Ishikawa (cell line): ENCODE measurements around the gene AFG3L2.

Experiments
- CEBPB ChIP-seq: IDR thresholded peaks from 2 replicates; pipeline ENCODE4 v1.6.1; 2012
- CREB1 ChIP-seq: IDR thresholded peaks from 2 replicates; pipeline ENCODE4 v1.6.1; 2012; ENCODE audit warnings: low read depth
- EGR1 ChIP-seq: IDR thresholded peaks from 2 replicates; pipeline ENCODE4 v1.6.1; 2012
- EP300 ChIP-seq: IDR thresholded peaks from 2 replicates; pipeline ENCODE4 v1.6.1; 2012; ENCODE audit warnings: borderline replicate concordance
- FOXM1 ChIP-seq: IDR thresholded peaks from 2 replicates; pipeline ENCODE4 v1.6.1; 2012; ENCODE audit warnings: low read depth, borderline replicate concordance
- MAX ChIP-seq: IDR thresholded peaks from 2 replicates; pipeline ENCODE4 v1.6.1; 2012
- NFIC ChIP-seq: IDR thresholded peaks from 2 replicates; pipeline ENCODE4 v1.6.1; 2012
- RAD21 ChIP-seq: IDR thresholded peaks from 2 replicates; pipeline ENCODE4 v1.6.1; 2012; ENCODE audit warnings: low read depth
- REST ChIP-seq: IDR thresholded peaks from 2 replicates; pipeline ENCODE4 v1.6.1; 2012; ENCODE audit warnings: low read depth, mild to moderate bottlenecking
- TAF1 ChIP-seq: IDR thresholded peaks from 2 replicates; pipeline ENCODE4 v1.6.1; 2012; ENCODE audit warnings: low read depth, mild to moderate bottlenecking
- TCF12 ChIP-seq: IDR thresholded peaks from 2 replicates; pipeline ENCODE4 v1.6.1; 2012; ENCODE audit warnings: low read depth
- TEAD4 ChIP-seq: IDR thresholded peaks from 2 replicates; pipeline ENCODE4 v1.6.1; 2012
- USF1 ChIP-seq: IDR thresholded peaks from 2 replicates; pipeline ENCODE4 v1.6.1; 2012
- YY1 ChIP-seq: IDR thresholded peaks from 2 replicates; pipeline ENCODE4 v1.6.1; 2012; ENCODE audit warnings: low read depth
- ZBTB7A ChIP-seq: IDR thresholded peaks from 2 replicates; pipeline ENCODE4 v1.6.1; 2012; ENCODE audit warnings: low read depth

Gene AFG3L2

GRCh38 chr18:12313530-12314245 lies 63.3 kb downstream of the AFG3L2 start:
- TF ChIP-seq USF1 = no peak
- TF ChIP-seq EP300 = no peak
- no peak for TF ChIP-seq REST

GRCh38 chr18:12312976-12313375 lies 64.1 kb downstream of the AFG3L2 start:
- TF ChIP-seq TAF1 (no peak), NFIC (no peak)

GRCh38 chr18:12310762-12311161 lies 66.3 kb downstream of the AFG3L2 start:
- TF ChIP-seq FOXM1 (no peak), REST (peak; percentile 74)

GRCh38 chr18:12309683-12310198 lies 67.3 kb downstream of the AFG3L2 start:
- no peak for TF ChIP-seq FOXM1
- TF ChIP-seq TCF12 = no peak
- no peak for TF ChIP-seq NFIC
- no peak for TF ChIP-seq ZBTB7A
- no peak for TF ChIP-seq YY1
- TF ChIP-seq USF1 = no peak
- TF ChIP-seq TAF1 = no peak
- TF ChIP-seq EP300 = no peak
- no peak for TF ChIP-seq CEBPB
- no peak for TF ChIP-seq CREB1
- TF ChIP-seq MAX = no peak
- TF ChIP-seq REST = no peak

GRCh38 chr18:12308386-12309100 lies 68.5 kb downstream of the AFG3L2 start:
- TF ChIP-seq YY1 = no peak
- TF ChIP-seq REST = no peak
- TF ChIP-seq EGR1 = no peak
- TF ChIP-seq TAF1 = peak; percentile 10; the same call in 1 of the 2 replicates
- no peak for TF ChIP-seq EP300
- peak; percentile 77 for TF ChIP-seq TEAD4
- no peak for TF ChIP-seq NFIC
- TF ChIP-seq RAD21 = no peak
- no peak for TF ChIP-seq CREB1
- TF ChIP-seq CEBPB = peak; percentile 53; the same call in 1 of the 2 replicates
- no peak for TF ChIP-seq TCF12
- no peak for TF ChIP-seq FOXM1
- TF ChIP-seq USF1 = no peak
- TF ChIP-seq MAX = peak; percentile 57
- no peak; the same call in 1 of the 2 replicates for TF ChIP-seq ZBTB7A
